Activated CD4-positive, alpha-beta T cell treated with anti-CD3 and anti-CD28 coated beads for 36 hours (primary cell): Measurements from ENCODE around the gene RUFY1. TPM values are rescaled to one million over a fixed set of nuclear protein-coding genes. Genes with fewer than 3 reads are reported as not detected.
"Not testable (repeated sequence)": the region's sequence is repeated elsewhere in the genome, so short reads cannot be mapped to it uniquely, and the experiment has no call there.

Experiments
- ATAC-seq: fragments of 200-7000 bp; cut with Tn5 transposase; one replicate; pipeline ENCODE4 v1.10.0; 2021; ENCODE audit warnings: mild to moderate bottlenecking, moderate library complexity
- CTCF ChIA-PET: fragments of 350-600 bp; sonication (Branson Sonifier 250); formaldehyde crosslinking; loops from one replicate; lab custom pipeline; 2021; ENCODE audit warnings: antibody characterized with exemption; lab: Charles Lee
- POLR2A ChIA-PET: fragments of 350-600 bp; sonication (Branson Sonifier 250); formaldehyde crosslinking; loops from one replicate; lab custom pipeline; 2021; ENCODE audit warnings: antibody characterized with exemption, inconsistent platforms; lab: Charles Lee
- DNase-seq: peaks from one replicate; pipeline ENCODE4 v3.0.0-alpha.2; 2020
- H3K27ac Mint-ChIP-seq: one replicate; pipeline ENCODE4 v1.8.0; 2021; ENCODE audit warnings: mixed read lengths
- H3K27me3 Mint-ChIP-seq: one replicate; pipeline ENCODE4 v1.8.0; 2021; ENCODE audit warnings: mixed read lengths
- H3K36me3 Mint-ChIP-seq: one replicate; pipeline ENCODE4 v1.8.0; 2021; ENCODE audit warnings: low read depth, mixed read lengths
- H3K4me1 Mint-ChIP-seq: one replicate; pipeline ENCODE4 v1.8.0; 2021; ENCODE audit warnings: mixed read lengths
- H3K4me3 Mint-ChIP-seq: one replicate; pipeline ENCODE4 v1.8.0; 2021; ENCODE audit warnings: mild to moderate bottlenecking, moderate library complexity, mixed read lengths
- H3K9me3 Mint-ChIP-seq: one replicate; pipeline ENCODE4 v1.8.0; 2021; ENCODE audit warnings: low read depth, mixed read lengths
- intact Hi-C, 2 experiments: fragments of 100-400 bp; cut with DNase I in 1 of 2; cut with micrococcal nuclease in 1 of 2; formaldehyde crosslinking; loops; one replicate each; pipeline versions ENCODE4 v1.14.2 to v1.15.1; 2022 to 2024; cut with DNase I, micrococcal nuclease
- total RNA-seq, 2 experiments: library from RNA; stranded (reverse); gene quantifications; one replicate each; pipeline ENCODE4 v1.2.3, GENCODE V29; 2021

Gene RUFY1
- total RNA-seq, 2 experiments from 2014 or later = 29.6 to 33.8 TPM

DNA sequence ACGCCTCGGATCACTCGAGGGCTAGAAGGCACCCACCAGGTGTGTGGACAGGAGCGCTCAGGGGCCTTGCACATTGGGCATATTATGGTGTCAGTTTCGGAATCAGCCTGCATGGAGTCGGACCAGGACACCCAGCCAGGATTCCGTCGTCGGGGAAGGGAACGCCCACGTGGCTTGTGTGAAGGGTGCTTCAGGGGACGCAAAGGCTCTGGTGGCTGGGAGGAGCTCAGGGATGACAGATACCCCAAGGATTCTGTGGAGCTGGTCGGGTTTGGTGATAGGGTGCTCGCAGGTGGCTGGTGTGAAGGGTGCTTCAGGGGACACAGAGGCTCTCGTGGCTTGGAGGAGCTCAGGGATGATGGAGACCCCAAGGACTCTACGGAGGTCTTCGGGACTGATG, 92.3 kb downstream of the RUFY1 start:
- H3K4me1 Mint-ChIP-seq = not testable (repeated sequence)

GRCh38 chr5:179643141-179643920, 93.0 kb downstream of the RUFY1 start:
- POLR2A ChIA-PET, H3K4me3 Mint-ChIP-seq, H3K27ac Mint-ChIP-seq, ATAC-seq, H3K27me3 Mint-ChIP-seq, H3K4me1 Mint-ChIP-seq, H3K36me3 Mint-ChIP-seq, H3K9me3 Mint-ChIP-seq, intact Hi-C loops, DNase-seq: not testable (repeated sequence)
- CTCF ChIA-PET = interaction anchor here (0.6 kb wide), 1 partner anchor 38 kb away, joined by 3 read pairs; no protein-coding TSS in a partner anchor

More for the DNA sequence above, 92.3 kb downstream of the RUFY1 start:
- CTCF ChIA-PET, H3K27ac Mint-ChIP-seq, POLR2A ChIA-PET, ATAC-seq, DNase-seq, H3K27me3 Mint-ChIP-seq, H3K36me3 Mint-ChIP-seq, H3K9me3 Mint-ChIP-seq, H3K4me3 Mint-ChIP-seq, intact Hi-C loops: not testable (repeated sequence)

GRCh38 chr5:179644766-179645165, 94.4 kb downstream of the RUFY1 start:
- POLR2A ChIA-PET, H3K27ac Mint-ChIP-seq, ATAC-seq, H3K4me1 Mint-ChIP-seq, H3K9me3 Mint-ChIP-seq, H3K4me3 Mint-ChIP-seq, intact Hi-C loops, H3K36me3 Mint-ChIP-seq, CTCF ChIA-PET, H3K27me3 Mint-ChIP-seq, DNase-seq: not testable (repeated sequence)

- Mint-ChIP-seq H3K27ac (no peak overlapping the region), H3K9me3 (no peaks in the 10 kb centered on the region), H3K4me3 (no peak overlapping the region), H3K36me3 (no peaks in the 10 kb centered on the region), H3K4me1 (no peaks in the 10 kb centered on the region), H3K27me3 (no peaks in the 10 kb centered on the region)
- POLR2A ChIA-PET = no interaction called here
- ATAC-seq (no peak), DNase-seq (no peak)
- intact Hi-C loops = no loop called here
- CTCF ChIA-PET = no interaction called here
Measured at GRCh38 chr5:179648410-179648809, 98.1 kb downstream of the RUFY1 start.

DNA sequence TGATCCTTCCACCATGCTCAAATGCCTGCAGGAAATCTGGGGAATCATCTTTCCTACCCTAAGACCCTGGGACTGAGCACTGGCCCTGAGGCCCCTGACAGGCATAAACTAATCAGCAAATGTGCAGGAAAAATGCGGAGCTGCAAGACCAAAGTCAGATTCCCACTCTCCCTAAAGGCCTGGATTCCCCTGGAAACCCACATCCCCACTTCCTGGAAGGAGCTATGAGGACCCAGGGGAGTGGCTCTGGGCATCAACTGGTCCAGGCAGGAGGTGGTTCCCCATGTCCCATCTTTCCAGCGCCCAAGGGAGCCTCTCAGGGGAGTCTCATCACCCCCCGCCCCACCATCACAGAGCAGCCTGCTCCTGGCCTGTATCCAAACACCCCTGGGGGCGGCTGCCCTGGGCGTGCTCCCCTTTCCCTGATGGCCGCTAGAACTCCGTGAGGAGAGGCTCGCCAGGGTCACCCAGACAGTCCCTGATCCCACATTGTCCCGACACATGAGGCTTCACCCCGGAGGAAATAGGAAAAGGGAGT, 98.9 kb downstream of the RUFY1 start:
- POLR2A ChIA-PET, H3K27me3 Mint-ChIP-seq, ATAC-seq, H3K9me3 Mint-ChIP-seq, intact Hi-C loops, H3K4me1 Mint-ChIP-seq, H3K36me3 Mint-ChIP-seq, CTCF ChIA-PET, H3K4me3 Mint-ChIP-seq, DNase-seq, H3K27ac Mint-ChIP-seq: not testable (repeated sequence)

GRCh38 chr5:179650245-179650644, 99.9 kb downstream of the RUFY1 start:
- H3K36me3 Mint-ChIP-seq, CTCF ChIA-PET, POLR2A ChIA-PET, H3K4me3 Mint-ChIP-seq, H3K27ac Mint-ChIP-seq, H3K9me3 Mint-ChIP-seq, ATAC-seq, H3K27me3 Mint-ChIP-seq, H3K4me1 Mint-ChIP-seq, DNase-seq, intact Hi-C loops: not testable (repeated sequence)

DNA sequence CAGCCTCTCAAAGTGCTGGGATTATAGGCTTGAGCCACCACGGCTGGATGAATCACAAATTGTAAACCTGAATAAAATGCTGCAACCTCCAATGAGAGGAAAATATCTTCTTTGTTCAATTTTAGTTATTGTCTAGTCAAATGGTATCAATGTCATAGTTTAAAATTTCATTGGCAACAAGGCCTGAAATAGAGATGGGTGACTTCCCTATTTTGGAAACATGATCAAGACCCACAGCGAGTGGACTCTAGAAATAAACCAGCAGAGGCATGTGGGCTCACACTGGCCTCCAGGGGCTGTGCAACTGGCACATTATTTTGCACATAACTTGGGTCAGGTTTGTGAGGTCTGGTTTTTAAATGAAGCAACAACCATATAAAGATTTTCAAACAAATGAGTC, 102.8 kb downstream of the RUFY1 start:
- H3K9me3 Mint-ChIP-seq, DNase-seq, H3K4me1 Mint-ChIP-seq, H3K4me3 Mint-ChIP-seq, POLR2A ChIA-PET, ATAC-seq, intact Hi-C loops, CTCF ChIA-PET, H3K27me3 Mint-ChIP-seq, H3K36me3 Mint-ChIP-seq, H3K27ac Mint-ChIP-seq: not testable (repeated sequence)

- H3K9me3 Mint-ChIP-seq, CTCF ChIA-PET, H3K27ac Mint-ChIP-seq, H3K27me3 Mint-ChIP-seq, POLR2A ChIA-PET, DNase-seq, H3K4me3 Mint-ChIP-seq, H3K36me3 Mint-ChIP-seq, H3K4me1 Mint-ChIP-seq: not testable (repeated sequence)
- intact Hi-C loops = loop anchor here in 1 of 2 experiments (2.0 kb wide), 3 partner anchors 19 to 139 kb away; partner anchors contain the start of gene MAML1
- ATAC-seq = peak; percentile 95
Measured at GRCh38 chr5:179657302-179658178, 107.2 kb downstream of the RUFY1 start.

GRCh38 chr5:179658179-179658856, 108.0 kb downstream of the RUFY1 start:
- H3K9me3 Mint-ChIP-seq, DNase-seq, H3K36me3 Mint-ChIP-seq, H3K4me1 Mint-ChIP-seq, ATAC-seq, POLR2A ChIA-PET, H3K27me3 Mint-ChIP-seq: not testable (repeated sequence)
- intact Hi-C loops = loop anchor here in 1 of 2 experiments (2.0 kb wide), 3 partner anchors 20 to 138 kb away; partner anchors contain the start of gene MAML1
- H3K27ac Mint-ChIP-seq = peak overlapping the region; percentile 63
- CTCF ChIA-PET = interaction anchor here (0.6 kb wide), 1 partner anchor 125 kb away, joined by 3 read pairs; no protein-coding TSS in a partner anchor
- H3K4me3 Mint-ChIP-seq = peak overlapping the region; percentile 73
